Activated gamma-delta T cell treated with Interleukin-2 at 50 U/mL for 16 hours (primary cell): ENCODE results near the gene TTC7B.

Experiments
- DNase-seq: peaks from one replicate; pipeline ENCODE4 v3.0.0-alpha.2; 2020

TTC7B gene

DNA sequence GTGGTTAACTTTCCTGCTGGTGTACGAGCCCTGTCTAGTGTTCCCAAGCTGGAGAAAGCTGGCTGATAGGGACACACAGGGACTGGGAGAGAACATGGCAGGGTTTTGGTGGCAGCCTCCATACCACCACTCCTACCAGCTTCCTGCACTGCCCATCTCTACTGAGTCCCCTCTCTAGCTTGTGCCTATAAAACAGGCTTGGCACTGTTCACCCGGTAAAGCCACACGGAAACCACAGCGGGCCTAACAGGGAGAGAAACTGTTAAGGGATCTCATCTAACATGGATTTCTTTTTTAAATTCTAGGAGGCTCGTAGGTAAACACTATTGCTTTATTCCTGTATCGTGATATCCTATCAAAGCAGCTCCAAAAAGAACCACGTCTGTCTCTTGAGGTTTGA is 204.7 kb downstream of the TTC7B start:
- DNase-seq, result no peak

DNA sequence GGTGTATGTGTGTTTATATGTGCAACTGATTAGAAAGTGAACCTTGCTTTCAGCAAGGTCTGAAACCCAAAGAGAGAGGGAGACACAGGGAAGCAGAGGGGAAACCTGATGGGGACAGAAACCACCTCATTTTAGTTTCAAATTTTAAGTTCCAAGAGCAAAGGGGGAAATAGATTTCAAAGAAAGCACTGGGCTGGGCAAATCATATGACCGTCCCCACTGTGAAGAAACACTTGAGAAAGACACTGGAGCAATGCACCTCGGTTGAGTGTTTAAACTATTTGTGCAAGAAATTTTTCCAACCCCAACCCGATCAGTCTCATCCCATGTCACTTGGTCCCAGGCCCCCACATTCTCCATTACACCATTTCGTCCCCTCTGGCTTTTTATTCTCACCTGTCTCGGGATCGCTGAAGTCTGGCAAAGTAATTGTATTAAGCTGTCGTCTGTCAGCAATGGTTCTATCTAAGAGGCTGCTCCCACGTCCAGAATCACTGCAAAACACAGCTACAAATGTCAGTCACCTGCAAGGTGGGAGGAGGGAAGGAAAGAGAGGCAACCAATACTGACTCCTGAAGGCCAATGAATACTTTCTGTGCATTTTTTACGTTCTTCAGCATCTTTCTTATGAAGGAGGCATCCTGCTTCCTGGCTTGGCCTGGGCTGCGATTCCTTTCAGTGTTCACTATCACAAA is 205.7 kb downstream of the TTC7B start:
- DNase-seq, result no peak

DNA sequence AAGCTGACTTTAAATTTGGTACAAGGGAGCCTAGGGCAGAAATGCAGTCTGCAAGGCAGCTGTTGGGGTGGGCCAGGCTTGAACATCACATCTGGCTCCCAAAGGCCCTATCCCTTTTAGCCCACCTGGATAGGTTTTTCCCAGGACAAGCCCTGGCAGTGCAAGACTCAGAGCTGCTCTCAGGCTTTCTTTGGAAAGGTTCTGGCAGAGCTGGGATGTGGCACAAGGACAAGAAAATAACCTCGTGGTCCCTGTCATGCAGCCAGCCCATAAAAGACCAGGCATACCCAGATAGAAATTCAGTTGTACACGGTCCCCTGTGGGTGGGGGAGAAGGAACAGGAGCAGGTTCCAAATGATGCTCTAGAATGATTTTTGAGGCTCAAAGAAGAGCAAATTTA is 206.9 kb downstream of the TTC7B start:
- DNase-seq, result no peak

DNA sequence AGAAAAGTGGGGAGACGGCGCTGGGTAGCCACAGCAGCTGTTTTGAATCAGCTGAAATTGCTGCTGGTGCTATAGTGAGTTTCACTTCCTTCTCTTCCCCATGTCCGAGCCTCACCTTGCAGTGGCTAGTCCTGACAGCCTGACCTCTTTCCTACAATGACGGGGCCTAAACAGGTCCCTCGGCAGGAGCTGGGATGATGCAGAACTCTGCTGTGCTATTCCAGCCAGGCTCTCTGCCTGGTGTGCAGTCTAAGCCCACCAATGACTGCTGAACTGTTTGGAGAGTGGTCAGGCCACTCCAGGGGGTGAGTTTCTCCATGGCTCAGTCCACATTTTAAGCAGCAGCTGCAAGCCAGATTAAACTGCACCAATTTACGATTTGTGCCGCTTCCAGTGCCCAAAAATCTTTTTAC is 207.3 kb downstream of the TTC7B start:
- DNase-seq, result no peak

DNA sequence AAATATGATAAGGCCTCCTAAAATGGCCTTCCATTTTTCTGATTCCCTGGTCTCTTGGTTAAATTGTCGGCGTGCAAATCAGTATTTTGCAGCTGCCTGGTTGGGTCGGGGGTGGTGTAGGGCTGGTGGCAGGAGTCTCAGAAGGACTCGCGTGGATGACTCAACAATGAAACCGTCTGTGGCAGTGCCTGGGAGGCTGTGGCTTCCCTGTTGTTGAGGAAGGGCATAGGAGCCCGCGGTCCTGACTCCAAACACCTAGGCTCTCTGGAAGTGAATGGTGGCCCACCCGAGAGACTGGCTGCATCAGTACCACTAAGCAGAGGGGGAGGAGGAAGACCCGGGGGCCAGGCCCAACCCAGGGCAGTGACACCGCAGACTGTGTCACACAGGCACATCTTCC is 207.9 kb downstream of the TTC7B start:
- DNase-seq, result no peak

DNA sequence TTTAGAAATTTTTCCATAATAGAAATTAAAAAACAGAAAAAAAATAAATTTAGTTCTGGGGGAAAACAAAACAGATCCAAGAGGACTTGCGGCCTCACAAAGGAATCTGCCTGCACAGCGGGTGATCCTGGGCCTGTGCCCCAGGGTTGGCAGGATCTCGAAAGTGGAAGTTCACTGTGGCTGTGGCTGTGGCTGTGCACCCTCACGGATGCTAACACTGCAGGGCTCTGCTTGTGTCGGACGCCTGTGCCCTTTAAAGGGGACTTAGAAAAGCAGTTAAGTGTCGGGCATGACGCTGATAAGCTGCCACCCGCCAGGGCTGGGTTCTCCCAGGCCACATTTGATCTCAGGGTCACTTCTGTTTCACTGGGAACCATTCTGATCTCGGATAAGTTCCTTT is 209.1 kb downstream of the TTC7B start:
- DNase-seq, result no peak

DNA sequence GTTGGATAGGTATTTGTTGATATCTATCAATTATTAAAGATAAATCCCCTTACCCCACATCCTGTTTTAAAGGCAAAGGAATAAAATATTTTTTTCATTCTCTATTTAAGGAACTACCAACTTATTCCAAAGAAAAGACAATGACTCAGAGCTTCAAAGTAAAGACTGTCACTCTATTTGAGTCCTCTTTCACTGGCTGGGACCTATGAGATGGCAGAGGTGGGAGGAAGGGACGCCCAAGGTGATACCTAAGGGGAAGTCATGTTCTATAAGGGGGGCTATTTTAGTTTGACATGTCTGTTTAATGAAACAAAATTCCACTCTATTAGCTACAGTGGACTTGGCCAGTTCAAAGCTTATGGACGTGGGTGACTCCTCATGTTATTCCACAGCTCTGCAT is 209.8 kb downstream of the TTC7B start:
- no peak for DNase-seq

DNA sequence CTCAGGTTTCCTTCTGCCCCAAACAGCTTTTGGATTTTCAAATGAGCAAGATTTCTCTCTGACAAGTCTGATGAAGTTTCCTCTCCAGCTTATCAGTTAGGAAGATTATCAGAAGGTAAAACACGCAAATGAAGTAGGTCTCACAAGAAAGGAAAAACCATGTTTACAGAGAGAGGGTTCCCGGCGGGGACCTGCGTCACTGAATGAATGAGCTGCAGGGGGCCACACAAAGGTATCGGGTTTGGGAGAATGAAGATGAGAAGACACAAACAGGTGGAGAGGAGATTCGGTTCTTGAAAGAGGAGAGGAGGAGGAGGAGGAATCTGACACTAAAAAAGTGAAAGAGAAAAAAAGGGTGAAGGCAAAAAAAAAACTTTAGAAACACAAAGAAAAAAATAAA is 210.8 kb downstream of the TTC7B start:
- DNase-seq, result no peak

DNA sequence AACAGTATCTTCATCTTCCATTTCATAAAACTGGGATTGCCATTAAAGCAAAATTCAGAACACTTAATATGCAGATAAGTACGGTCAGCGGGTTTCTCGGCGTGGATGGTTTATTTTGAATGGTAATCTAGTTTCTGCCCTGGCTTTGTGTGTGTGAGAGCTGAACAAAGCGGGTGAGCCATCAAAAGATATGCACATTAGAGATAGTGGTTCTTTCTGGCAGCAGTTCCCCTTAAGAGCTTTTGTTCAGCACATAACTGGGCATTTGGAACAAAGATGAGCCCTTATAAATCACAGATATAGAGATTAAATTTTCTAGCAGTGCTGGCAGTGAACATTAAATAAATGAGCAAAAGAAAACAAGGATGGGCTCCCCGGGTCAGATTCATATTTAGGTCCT is 211.9 kb downstream of the TTC7B start:
- no peak for DNase-seq

DNA sequence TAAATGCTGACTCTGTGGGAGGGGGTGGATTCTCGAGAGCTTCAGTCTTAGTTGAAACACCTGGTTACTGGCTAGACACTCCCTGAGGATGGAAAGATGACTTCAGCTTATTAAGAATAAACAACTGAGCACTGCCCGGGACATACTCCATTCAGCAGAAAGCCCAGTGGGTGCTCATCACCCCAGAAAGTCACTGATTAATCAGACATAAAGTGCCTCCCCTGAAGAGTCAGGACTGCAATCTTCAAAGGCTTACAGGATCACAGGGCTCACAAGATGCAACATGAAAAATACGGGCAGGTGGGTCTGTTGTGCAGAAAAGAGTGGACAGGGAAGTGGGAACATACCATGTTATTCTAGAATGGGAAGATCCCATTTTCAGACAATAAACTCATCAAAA is 212.4 kb downstream of the TTC7B start:
- no peak for DNase-seq

DNA sequence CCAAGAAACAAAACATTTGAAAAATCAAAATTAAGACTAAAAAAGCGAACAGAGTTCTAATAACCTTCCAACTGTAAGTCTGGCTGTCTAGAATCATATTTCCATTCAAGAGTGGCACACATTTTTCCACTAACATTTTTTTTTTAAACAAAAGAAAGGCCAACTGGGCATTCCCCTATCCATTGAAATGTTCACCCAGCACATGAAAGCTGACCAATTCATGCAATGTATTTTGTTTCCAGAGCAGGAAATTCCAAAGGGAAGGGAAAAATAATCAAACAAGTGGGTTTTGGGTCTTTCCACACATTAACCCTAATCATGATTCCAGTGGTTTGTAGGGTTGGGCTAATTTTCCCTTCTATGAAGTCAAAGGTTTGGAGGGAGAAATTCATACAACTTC is 212.9 kb downstream of the TTC7B start:
- no peak for DNase-seq

DNA sequence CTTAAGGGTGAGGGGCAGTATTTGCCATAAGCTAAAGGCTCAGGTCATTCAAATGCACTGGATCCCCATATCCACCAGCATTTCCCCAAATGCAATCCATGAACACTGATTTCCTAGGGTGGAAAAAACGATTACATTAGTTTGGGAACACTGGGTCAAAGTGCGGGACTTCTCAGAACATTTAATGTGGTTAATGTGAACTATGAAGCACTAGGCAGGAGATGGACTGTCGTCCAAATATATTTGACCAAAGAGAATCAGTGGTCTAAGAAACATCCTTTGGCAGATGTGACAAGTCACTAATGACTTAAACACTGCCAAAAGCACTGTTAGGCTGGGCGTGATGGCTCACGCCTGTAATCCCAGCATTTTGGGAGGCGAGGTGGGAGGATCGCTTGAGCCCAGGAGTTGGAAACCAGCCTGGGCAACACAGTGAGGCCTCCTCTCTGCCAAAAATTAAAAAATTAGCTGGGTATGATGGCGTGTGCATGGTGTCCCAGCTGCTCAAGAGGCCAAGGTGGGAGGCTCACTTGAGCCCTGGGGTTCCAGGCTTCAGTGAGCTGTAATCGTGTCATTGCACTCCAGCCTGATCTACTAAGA is 214.0 kb downstream of the TTC7B start:
- no peak for DNase-seq

DNA sequence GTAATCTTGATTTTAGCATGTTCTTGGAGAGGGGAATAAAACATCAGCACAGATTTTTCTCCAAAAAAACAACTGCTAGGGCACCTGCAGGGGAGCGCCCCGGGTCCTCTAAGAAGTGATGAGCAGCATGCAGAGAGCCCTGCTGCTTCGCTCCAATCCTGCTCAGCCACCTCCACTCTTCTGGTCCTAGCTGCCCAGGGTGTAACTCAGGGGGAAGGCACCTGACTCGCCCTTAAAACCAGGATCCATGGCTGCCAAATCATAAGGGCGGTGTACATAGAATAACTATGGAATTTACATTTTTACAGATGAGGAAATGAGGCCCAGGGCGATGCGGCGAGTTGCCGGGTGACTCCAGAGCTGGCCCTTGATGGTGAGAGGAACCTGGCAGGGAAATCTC is 214.7 kb downstream of the TTC7B start:
- DNase-seq, result no peak

DNA sequence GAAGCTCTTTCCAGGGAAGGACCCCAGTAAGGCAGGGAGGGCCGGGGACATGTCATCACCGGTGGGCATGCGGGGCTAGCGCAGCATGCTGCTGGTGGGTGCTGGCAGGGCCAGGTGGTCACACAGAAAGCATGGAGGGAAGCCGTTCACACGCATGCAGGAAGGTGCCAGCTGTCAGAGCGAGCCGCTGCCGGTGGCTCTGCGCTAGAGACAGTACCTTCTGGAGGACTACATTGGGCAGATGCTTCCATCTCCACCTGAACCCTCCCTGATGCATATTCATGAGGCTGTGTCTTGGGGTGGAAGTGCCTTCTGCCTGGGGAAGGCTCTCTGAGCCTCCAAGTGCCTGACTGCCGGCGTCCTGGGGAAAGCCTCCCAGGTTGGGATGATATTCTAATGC is 215.6 kb downstream of the TTC7B start:
- no peak for DNase-seq

DNA sequence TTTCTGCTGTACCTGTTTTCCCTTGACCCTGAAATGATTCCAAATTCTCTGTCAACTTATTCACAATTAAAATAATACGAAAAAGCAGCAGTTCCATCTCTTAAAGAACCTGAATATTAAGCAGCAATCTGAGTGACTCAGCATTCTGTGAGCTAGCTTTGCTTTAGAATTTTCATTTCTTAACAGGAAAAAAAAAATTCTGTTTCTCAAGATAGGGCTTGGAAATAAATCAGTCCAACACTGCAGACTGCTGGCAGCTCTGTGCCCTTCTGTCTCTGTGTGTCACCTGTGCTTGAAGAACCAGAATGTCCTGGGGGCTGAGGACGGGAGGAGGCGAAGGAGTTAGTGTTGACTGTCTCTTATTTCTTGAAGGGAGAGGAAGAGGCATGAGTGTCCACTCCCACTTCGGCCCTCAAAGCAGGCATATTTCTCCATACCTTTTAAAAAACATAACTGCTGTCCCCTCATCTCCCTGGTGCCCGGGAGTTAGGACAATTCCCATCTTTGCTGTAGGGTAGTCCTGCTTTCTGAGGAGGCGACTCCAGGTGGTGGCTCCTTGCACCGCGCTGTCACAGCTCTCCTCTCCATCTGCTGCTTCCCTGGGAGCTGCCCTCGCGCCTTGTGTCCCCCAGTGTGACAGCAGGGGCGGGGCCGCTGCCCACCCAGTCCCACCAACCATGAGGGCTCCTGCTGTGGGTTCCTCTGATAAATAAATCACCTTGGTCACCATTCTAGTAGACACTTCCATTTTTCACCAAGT is 216.3 kb downstream of the TTC7B start:
- DNase-seq, result no peak

DNA sequence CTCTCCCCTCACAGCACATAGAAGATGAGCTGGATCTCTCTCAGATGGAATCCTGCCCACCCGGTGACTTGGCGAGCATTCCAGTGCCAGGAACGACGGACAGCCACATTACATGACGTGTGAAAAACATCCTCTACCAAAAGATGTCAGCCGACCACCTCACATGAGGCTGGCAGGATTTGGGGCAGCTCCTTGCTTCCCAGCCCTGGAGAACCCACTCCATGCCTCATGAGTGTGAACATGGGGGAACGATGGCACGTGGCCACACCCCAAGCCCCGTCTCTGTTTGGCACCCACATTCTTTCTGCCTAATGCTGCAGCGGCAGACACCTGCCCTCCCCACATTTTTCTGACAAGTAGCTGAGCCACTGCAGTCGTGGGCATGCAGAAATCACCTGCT is 216.9 kb downstream of the TTC7B start:
- no peak for DNase-seq

DNA sequence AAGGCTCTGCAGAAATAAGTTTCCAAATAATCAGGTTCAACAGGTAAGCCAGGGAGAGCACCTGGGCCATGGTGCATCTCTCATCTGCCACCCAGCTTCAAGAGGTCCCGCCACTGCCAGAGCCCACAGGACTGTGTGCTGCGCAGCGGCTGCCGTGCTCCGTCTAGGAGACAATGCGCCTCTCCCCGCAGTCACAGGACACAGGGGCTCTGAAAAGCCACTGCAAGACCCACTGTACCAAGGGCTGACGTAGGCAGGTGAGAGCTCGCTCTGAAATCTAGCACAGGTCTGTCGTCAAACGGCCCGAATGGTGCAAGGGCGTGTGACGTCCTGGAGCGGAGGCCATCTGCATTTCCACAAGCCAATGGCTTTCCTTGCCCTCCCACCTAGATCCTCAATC is 218.3 kb downstream of the TTC7B start:
- no peak for DNase-seq

DNA sequence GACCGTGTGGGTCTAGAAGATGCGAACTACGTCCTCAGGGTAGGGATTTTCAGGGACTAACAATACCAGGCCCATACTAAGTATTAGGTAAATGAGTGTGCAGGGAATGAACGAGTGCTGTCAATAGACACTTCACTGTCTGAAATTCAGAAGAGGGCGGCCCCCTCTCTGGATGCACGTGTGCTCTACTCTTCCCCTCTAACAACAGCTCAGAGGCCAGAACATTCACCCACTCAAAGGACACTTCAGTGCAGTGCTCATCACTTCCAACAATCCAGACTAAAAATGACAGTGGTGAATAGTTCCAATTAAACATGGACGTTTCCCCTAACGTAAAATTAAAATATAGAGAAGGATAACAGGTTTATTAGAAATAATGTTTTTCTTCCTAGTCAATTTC is 219.5 kb downstream of the TTC7B start:
- no peak for DNase-seq

DNA sequence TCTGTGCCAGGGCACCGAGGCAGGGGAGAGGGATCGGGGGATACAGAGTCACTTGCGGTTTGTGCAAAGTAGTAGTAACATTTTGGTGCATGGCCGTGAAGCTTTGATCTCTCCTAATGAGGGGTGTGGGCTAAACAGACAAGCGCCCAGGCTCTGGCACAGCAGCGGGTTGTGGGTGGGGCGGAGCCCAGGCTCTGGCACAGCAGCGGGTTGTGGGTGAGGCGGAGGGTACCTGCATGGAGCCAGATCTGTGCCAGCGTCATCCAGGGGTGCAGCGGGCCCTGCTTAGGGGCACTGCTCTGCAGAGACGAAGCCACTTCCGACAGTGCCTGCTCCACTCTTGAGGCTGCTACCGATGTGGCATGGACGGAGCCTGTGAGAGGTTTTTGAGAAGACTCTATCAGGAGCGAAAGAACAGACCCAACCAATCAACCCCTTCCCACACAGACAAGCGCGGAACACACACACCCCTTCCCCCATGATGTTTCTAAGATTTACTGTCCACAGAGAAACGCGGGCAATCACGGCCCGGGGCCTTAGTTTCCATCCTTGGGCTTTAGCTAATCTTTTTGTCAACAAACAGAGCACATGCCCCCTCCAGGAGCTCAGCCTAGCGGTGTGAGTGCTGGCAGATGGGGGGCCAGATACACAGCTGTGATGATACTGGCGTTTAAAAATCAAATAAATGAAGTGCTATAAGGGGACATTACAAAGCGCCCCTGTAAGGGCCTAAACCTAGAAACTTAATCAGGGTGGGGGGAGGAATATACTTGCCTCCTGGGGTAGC is 222.8 kb downstream of the TTC7B start:
- no peak for DNase-seq

DNA sequence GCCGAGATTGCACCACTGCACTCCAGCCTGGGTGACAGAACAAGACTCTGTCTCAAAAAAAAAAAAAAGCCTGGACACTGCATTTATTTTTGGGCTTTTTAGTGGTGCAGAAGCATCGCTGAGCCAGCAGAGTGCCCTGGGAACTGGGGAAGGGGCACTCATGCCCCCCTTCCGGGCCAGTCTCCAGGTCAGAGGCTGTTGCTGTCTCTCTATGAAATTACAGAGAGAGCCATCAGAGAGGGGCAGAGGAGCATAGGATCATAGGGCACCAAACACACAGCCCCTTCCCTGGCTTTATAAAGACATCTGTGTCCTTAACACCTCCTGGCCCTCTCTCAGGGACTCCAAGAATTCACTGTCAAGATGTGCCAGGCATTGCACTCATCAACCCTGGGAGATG is 223.6 kb downstream of the TTC7B start:
- DNase-seq, result no peak

DNA sequence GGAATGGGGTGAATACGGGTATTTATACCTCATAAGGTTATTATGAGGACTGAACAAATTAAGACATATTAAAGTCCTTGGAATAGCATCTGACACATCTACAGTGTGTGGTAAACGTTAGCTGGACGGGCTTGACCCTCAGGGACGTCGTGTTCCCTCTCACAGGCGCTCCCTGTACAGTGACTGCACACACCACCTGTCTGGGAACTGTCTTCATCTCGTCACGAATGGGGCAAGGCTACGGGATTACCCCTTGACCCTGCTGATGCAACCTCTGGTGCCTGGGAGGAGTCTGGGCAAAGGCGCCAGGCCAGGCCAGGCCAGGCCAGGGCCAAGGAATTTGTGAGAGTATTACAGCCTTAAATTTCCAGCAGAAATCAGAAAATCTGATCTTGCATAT is 228.3 kb downstream of the TTC7B start:
- no peak for DNase-seq

DNA sequence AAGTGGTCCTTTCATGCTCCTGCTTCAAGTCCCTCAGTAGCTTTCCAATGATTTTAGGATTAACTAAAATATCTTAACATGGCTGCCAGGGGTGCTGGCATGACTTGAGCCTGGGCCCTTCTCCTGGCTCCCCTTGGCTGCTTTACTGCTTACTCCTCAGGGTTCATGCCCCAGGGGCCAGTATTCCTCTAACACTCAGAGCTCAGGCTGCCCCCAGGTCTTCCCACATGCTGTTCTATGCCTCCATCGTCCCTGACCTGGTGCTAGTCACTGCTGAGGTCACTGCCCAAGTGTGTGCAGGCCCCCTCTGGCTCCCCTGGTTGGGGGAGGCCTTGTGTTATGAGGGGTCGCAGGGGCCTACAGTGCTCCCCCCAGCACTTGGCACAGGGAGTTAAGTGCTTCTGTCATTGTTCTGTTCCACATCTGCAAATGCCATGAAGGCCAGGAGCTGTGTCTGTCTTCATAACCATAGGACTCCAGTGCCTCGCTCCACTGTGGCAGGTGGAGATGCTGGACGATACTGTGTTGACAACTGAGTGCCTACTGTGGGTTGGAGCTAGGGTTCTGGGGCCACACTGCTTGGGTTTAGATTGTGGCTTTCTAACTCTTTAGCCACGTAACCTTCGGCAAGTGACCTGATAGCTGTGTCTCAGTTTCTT is 228.8 kb downstream of the TTC7B start:
- no peak for DNase-seq

DNA sequence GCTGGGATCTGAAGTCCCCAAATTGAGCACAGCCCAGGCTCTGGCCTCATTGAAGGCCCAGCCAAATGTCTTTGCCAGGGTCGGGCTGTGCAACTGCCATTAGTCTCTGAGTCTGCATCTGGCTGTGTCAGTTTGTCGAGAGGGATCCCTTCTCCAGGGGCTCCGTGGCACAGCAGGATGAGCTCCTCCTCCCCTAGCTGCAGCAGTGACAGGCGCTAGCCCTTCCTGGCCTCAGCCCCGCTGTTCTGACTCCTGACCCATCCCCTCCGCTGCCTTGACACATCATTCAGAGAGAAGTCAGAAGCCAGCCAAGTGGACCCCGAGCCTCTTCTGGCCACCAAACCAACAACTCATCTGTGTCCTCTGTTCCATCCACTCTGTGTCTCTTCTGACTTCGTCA is 231.1 kb downstream of the TTC7B start:
- DNase-seq, result no peak
